Hematopoietic multipotent progenitor cell treated with erythropoietin and hydrocortisone succinate and interleukin-3 and kit ligand, for 8 days (in vitro differentiated cells): ENCODE results near the gene OR1F1.
"Not testable (repeated sequence)": the region's sequence is repeated elsewhere in the genome, so short reads cannot be mapped to it uniquely, and the experiment has no call there.

Source experiments
- DNase-seq: peaks from one replicate; pipeline ENCODE4 v3.0.0-alpha.2; 2015

The OR1F1 gene

GRCh38 chr16:3187798-3188674, at the start of gene OR1F1:
Gene OR1F1, plus strand, starts transcription at chr16:3188204.
- DNase-seq, result peak; percentile 78

GRCh38 chr16:3138342-3138741, 49.7 kb upstream of the OR1F1 start:
- no peak for DNase-seq

- DNase-seq, result no peak
Observed at GRCh38 chr16:3138823-3139426, 49.1 kb upstream of the OR1F1 start.

GRCh38 chr16:3139561-3139960, 48.4 kb upstream of the OR1F1 start:
- DNase-seq, result not testable (repeated sequence)

GRCh38 chr16:3140603-3141427, 47.2 kb upstream of the OR1F1 start:
- no peak for DNase-seq

GRCh38 chr16:3141781-3142311, 46.2 kb upstream of the OR1F1 start:
- DNase-seq, result no peak

GRCh38 chr16:3142327-3142726, 45.7 kb upstream of the OR1F1 start:
- DNase-seq, result no peak

GRCh38 chr16:3142770-3143169, 45.2 kb upstream of the OR1F1 start:
- no peak for DNase-seq

- DNase-seq, result no peak
Observed at GRCh38 chr16:3143189-3143588, 44.8 kb upstream of the OR1F1 start.

GRCh38 chr16:3143598-3144320, 44.2 kb upstream of the OR1F1 start:
- no peak for DNase-seq

GRCh38 chr16:3144321-3144983, 43.6 kb upstream of the OR1F1 start:
- DNase-seq, result no peak

- no peak for DNase-seq
Observed at GRCh38 chr16:3145151-3145550, 42.9 kb upstream of the OR1F1 start.

- no peak for DNase-seq
Observed at GRCh38 chr16:3145660-3146059, 42.3 kb upstream of the OR1F1 start.

- no peak for DNase-seq
Observed at GRCh38 chr16:3147046-3147756, 40.8 kb upstream of the OR1F1 start.

- no peak for DNase-seq
Observed at GRCh38 chr16:3147757-3148104, 40.3 kb upstream of the OR1F1 start.

GRCh38 chr16:3148256-3149192, 39.5 kb upstream of the OR1F1 start:
- no peak for DNase-seq

GRCh38 chr16:3149193-3149530, 38.8 kb upstream of the OR1F1 start:
- no peak for DNase-seq

GRCh38 chr16:3149630-3150345, 38.2 kb upstream of the OR1F1 start:
- DNase-seq, result peak; percentile 87

- DNase-seq, result peak; percentile 98
Observed at GRCh38 chr16:3150346-3151218, 37.4 kb upstream of the OR1F1 start.
